NB4 (cell line): ENCODE measurements around the gene BSCL2.

ENCODE experiments used
- POLR2A ChIP-seq: IDR thresholded peaks from 2 replicates; pipeline ENCODE4 v1.6.1; 2011; ENCODE audit warnings: mild to moderate bottlenecking; ENCODE audit not compliant: insufficient read length; ENCODE audit errors: extremely low read depth
- TF ChIP-seq, protein P1 (sequence below): IDR thresholded peaks from one replicate; pipeline ENCODE4 v1.5.1; 2012; ENCODE audit warnings: low read depth, low read length

- TF ChIP-seq, protein P1, sequence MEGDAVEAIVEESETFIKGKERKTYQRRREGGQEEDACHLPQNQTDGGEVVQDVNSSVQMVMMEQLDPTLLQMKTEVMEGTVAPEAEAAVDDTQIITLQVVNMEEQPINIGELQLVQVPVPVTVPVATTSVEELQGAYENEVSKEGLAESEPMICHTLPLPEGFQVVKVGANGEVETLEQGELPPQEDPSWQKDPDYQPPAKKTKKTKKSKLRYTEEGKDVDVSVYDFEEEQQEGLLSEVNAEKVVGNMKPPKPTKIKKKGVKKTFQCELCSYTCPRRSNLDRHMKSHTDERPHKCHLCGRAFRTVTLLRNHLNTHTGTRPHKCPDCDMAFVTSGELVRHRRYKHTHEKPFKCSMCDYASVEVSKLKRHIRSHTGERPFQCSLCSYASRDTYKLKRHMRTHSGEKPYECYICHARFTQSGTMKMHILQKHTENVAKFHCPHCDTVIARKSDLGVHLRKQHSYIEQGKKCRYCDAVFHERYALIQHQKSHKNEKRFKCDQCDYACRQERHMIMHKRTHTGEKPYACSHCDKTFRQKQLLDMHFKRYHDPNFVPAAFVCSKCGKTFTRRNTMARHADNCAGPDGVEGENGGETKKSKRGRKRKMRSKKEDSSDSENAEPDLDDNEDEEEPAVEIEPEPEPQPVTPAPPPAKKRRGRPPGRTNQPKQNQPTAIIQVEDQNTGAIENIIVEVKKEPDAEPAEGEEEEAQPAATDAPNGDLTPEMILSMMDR = no peak
- no peak for TF ChIP-seq POLR2A
Measured at GRCh38 chr11:62712276-62712812, 5.1 kb upstream of the BSCL2 start.
